Spleen (tissue), 11 donors: Measurements from ENCODE around the gene SNX30. TPM values are rescaled to one million over a fixed set of nuclear protein-coding genes. Genes with fewer than 3 reads are reported as not detected.

Experiments
- DNase-seq: peaks from one replicate; pipeline ENCODE4 v3.0.0-alpha.2; 2020
- H3K27ac ChIP-seq, 8 donors: fragments of 200-600 bp; sonication (generic) in 7 of 8; 1 replicate in 4 of 8; 2 replicates in 4 of 8; pipeline versions ENCODE4 v1.5.0 to v1.8.0; 2016 to 2021; ENCODE audit warnings: inconsistent platforms in 4 of 8, mild to moderate bottlenecking in 4 of 8, moderate library complexity in 1 of 8
- H3K27me3 ChIP-seq, 7 donors: fragments of 200-600 bp; sonication (generic) in 6 of 7; replicated peaks in 1 of 7; 1 replicate in 4 of 7; 2 replicates in 3 of 7; pipeline versions ENCODE4 v1.5.0 to v1.8.0; 2016 to 2021; ENCODE audit warnings: inconsistent platforms in 3 of 7, mild to moderate bottlenecking in 1 of 7
- H3K36me3 ChIP-seq, 6 donors: fragments of 200-600 bp; sonication (generic) in 5 of 6; 1 replicate in 4 of 6; 2 replicates in 2 of 6; pipeline versions ENCODE4 v1.5.0 to v1.8.0; 2016 to 2021; ENCODE audit warnings: inconsistent platforms in 2 of 6
- H3K4me1 ChIP-seq, 6 donors: fragments of 200-600 bp; sonication (generic) in 5 of 6; 1 replicate in 3 of 6; 2 replicates in 3 of 6; pipeline versions ENCODE4 v1.5.0 to v1.8.0; 2016 to 2021; ENCODE audit warnings: inconsistent platforms in 3 of 6
- H3K4me3 ChIP-seq, 8 donors: fragments of 200-600 bp; sonication (generic) in 7 of 8; 1 replicate in 4 of 8; 2 replicates in 4 of 8; pipeline versions ENCODE4 v1.5.0 to v1.8.0; 2016 to 2021; ENCODE audit warnings: inconsistent platforms in 4 of 8, mild to moderate bottlenecking in 4 of 8, moderate library complexity in 2 of 8
- H3K9me3 ChIP-seq, 8 donors: fragments of 200-600 bp; sonication (generic) in 7 of 8; 1 replicate in 4 of 8; 2 replicates in 4 of 8; pipeline versions ENCODE4 v1.5.0 to v1.8.0; 2016 to 2021; ENCODE audit warnings: inconsistent platforms in 4 of 8
- CTCF ChIP-seq, 11 experiments: fragments of 200-600 bp in 7 of 11; fragments of 450-650 bp in 4 of 11; sonication (generic) in 4 of 11; IDR thresholded peaks in 8 of 11; conservative IDR thresholded peaks in 3 of 11; 1 replicate in 7 of 11; 2 replicates in 4 of 11; pipeline versions ENCODE4 v1.4.0 to v1.8.0; 2016 to 2021; ENCODE audit warnings: antibody characterized with exemption in 11 of 11, inconsistent platforms in 4 of 11, mild to moderate bottlenecking in 1 of 11
- POLR2A ChIP-seq, 3 donors: fragments of 450-650 bp; IDR thresholded peaks; one replicate each; pipeline ENCODE4 v1.5.1; 2017; ENCODE audit warnings: antibody characterized with exemption in 3 of 3, mild to moderate bottlenecking in 1 of 3
- POLR2AphosphoS5 ChIP-seq, 3 donors: sonication (generic); formaldehyde crosslinking; IDR thresholded peaks; one replicate each; pipeline ENCODE4 v1.5.1; 2017; ENCODE audit warnings: antibody characterized with exemption in 3 of 3
- WGBS, 5 donors: extraction: QIAGEN DNeasy Blood & Tissue Kit in 3 of 5; methylation state at CpG; one replicate each; pipeline versions ENCODE4 v1.1.5 to v1.1.7; 2013 to 2018; 5-methylcytosine and 5-hydroxymethylcytosine counted together
- intact Hi-C: fragments of 100-400 bp; cut with DNase I; formaldehyde crosslinking; loops from one replicate; pipeline ENCODE4 v1.15.0; 2023; ENCODE audit warnings: low total_unique reads
- polyA plus RNA-seq, 3 donors: library from polyadenylated mRNA; stranded (reverse); fragments of 200-250 nt; gene quantifications; one replicate each; pipeline ENCODE4 v1.2.1, GENCODE V29; 2013
- total RNA-seq, 7 donors: library from RNA; depleted of rRNA in 3 of 7; stranded (reverse); fragments of >200 nt in 3 of 7; fragmentation: NEBNext Ultra II Directional in 4 of 7; extraction: Animal tissue kit (Norgen Biotek cat#: 25700) in 4 of 7; gene quantifications; one replicate each; pipeline versions ENCODE4 v1.1.0 to v1.2.1, GENCODE V29; 2016 to 2021
- donor health status: healthy with polysubstance abuse.
- donor health status: DM: no; HTN: no; CAD: no; lungs with moderate emphysema.
- donor health status: DM: no; HTN: no; CAD: no.
- donor health status: Bipolar disorder and iron deficiency.
- donor health status: healthy.
- donor health status: DM: no; HTN: no; CAD: no.
- donor health status: DM: yes; HTN: yes; CAD: no.

The SNX30 gene
- total and polyA plus RNA-seq, 10 donors = 1.2 to 23.3 (median 14.6) TPM

DNA sequence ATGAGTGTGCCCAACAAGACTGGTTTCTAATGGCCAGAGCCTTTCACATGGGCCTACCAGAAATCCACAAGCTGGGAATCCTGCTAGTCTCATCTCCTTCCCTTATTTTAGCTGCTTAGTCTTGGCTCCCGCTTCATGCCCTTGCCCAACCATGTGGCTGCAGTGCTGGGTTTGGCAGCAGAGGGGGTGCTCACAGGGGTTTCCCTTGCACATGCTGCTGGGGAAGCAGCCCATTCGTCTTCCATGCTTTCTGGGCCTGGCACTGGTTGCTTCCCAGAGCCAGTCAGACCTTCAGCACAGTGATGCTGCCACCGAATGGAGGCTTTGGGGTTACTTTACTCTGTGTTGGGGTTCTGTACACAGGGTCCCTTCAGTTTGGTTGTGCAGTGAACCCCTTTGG lies 113.8 kb downstream of the SNX30 start:
- peak overlapping the region in 6 of 8 donors; percentile 0 to 85 (median 67) for H3K27ac ChIP-seq
- H3K4me3 ChIP-seq = no peak overlapping the region
- intact Hi-C loops = no loop called here
- 46 to 86% (median 64%) methylated on average over 2 to 3 of the region's 3 CpGs for WGBS, 5 donors
- no peaks in the 10 kb centered on the region for H3K9me3 ChIP-seq
- TF ChIP-seq POLR2A (IDR thresholded peaks at IDR 0.05) (no peak), POLR2AphosphoS5 (IDR thresholded peaks at IDR 0.05) (no peak), CTCF (IDR thresholded peaks at IDR 0.05 in 8 of 11, conservative IDR thresholded peaks at IDR 0.05 in 3 of 11) (no peak)
- peaks cover 11 to 79% (median 43%) of the 10 kb centered on the region in 6 donors for H3K4me1 ChIP-seq
- no peaks in the 10 kb centered on the region for H3K27me3 ChIP-seq
- peaks cover 0 to 32% (median 11%) of the 10 kb centered on the region in 6 donors for H3K36me3 ChIP-seq
- no peak for DNase-seq

GRCh38 chr9:112864982-112865381 lies 114.4 kb downstream of the SNX30 start:
- H3K4me1 ChIP-seq = peaks cover 11 to 73% (median 43%) of the 10 kb centered on the region in 6 donors
- DNase-seq = no peak
- H3K9me3 ChIP-seq = no peaks in the 10 kb centered on the region
- no peaks in the 10 kb centered on the region for H3K27me3 ChIP-seq
- H3K4me3 ChIP-seq = no peak overlapping the region
- TF ChIP-seq CTCF (IDR thresholded peaks at IDR 0.05 in 8 of 11, conservative IDR thresholded peaks at IDR 0.05 in 3 of 11) = no peak
- TF ChIP-seq POLR2AphosphoS5 (IDR thresholded peaks at IDR 0.05) = no peak
- TF ChIP-seq POLR2A (IDR thresholded peaks at IDR 0.05) = no peak
- intact Hi-C loops = no loop called here
- no peak overlapping the region for H3K27ac ChIP-seq
- WGBS, 5 donors = 95 to 98% (median 97%) methylated on average over 7 of the region's 7 CpGs
- H3K36me3 ChIP-seq = peaks cover 0 to 38% (median 13%) of the 10 kb centered on the region in 6 donors

GRCh38 chr9:112866662-112867274 lies 116.2 kb downstream of the SNX30 start:
- no peaks in the 10 kb centered on the region for H3K27me3 ChIP-seq
- H3K4me1 ChIP-seq = peaks cover 11 to 55% (median 26%) of the 10 kb centered on the region in 6 donors
- intact Hi-C loops = no loop called here
- no peaks in the 10 kb centered on the region for H3K9me3 ChIP-seq
- no peak for TF ChIP-seq POLR2AphosphoS5 (IDR thresholded peaks at IDR 0.05)
- no peak for TF ChIP-seq POLR2A (IDR thresholded peaks at IDR 0.05)
- no peak for TF ChIP-seq CTCF (IDR thresholded peaks at IDR 0.05 in 8 of 11, conservative IDR thresholded peaks at IDR 0.05 in 3 of 11)
- DNase-seq = no peak
- 86 to 100% (median 96%) methylated on average over 1 of the region's 1 CpG for WGBS, 5 donors
- H3K4me3 ChIP-seq = no peak overlapping the region
- H3K36me3 ChIP-seq = peaks cover 0 to 48% (median 13%) of the 10 kb centered on the region in 6 donors
- H3K27ac ChIP-seq = no peak overlapping the region

GRCh38 chr9:112867275-112867991 lies 116.9 kb downstream of the SNX30 start:
- no peaks in the 10 kb centered on the region for H3K9me3 ChIP-seq
- intact Hi-C loops = no loop called here
- peaks cover 11 to 48% (median 20%) of the 10 kb centered on the region in 6 donors for H3K4me1 ChIP-seq
- peak overlapping the region in 1 of 8 donors; percentile 28 for H3K27ac ChIP-seq
- peaks cover 0 to 52% (median 13%) of the 10 kb centered on the region in 6 donors for H3K36me3 ChIP-seq
- no peak for DNase-seq
- no peak overlapping the region for H3K4me3 ChIP-seq
- TF ChIP-seq CTCF (IDR thresholded peaks at IDR 0.05 in 8 of 11, conservative IDR thresholded peaks at IDR 0.05 in 3 of 11) = no peak
- no peak for TF ChIP-seq POLR2A (IDR thresholded peaks at IDR 0.05)
- no peak for TF ChIP-seq POLR2AphosphoS5 (IDR thresholded peaks at IDR 0.05)
- WGBS, 5 donors = 51 to 68% (median 52%) methylated on average over 3 of the region's 3 CpGs
- no peaks in the 10 kb centered on the region for H3K27me3 ChIP-seq
